Transverse colon (tissue), 4 donors: Measurements from ENCODE around the gene IL16.

Experiments
- CTCF ChIP-seq, 5 experiments: fragments of 200-600 bp in 3 of 5; fragments of 450-650 bp in 2 of 5; sonication (generic) in 3 of 5; IDR thresholded peaks; 1 replicate in 2 of 5; 2 replicates in 3 of 5; pipeline ENCODE4 v1.5.1; 2016 to 2017; ENCODE audit warnings: antibody characterized with exemption in 5 of 5, inconsistent platforms in 3 of 5, mild to moderate bottlenecking in 2 of 5, moderate library complexity in 1 of 5
- POLR2A ChIP-seq: fragments of 450-650 bp; IDR thresholded peaks from one replicate; pipeline ENCODE4 v1.6.1; 2016; ENCODE audit warnings: antibody characterized with exemption, mild to moderate bottlenecking, moderate library complexity
- POLR2AphosphoS5 ChIP-seq, 3 donors: sonication (generic); formaldehyde crosslinking; IDR thresholded peaks; one replicate each; pipeline ENCODE4 v1.6.1; 2016; ENCODE audit warnings: antibody characterized with exemption in 3 of 3

- TF ChIP-seq POLR2A (no peak), CTCF (IDR thresholded peaks at IDR 0.05) (no peak), POLR2AphosphoS5 (IDR thresholded peaks at IDR 0.05) (no peak)
These were observed 87.8 kb downstream of the IL16 start for GRCh38 chr15:81284256-81285031.
